HEK293 (cell line): Measurements from ENCODE around the gene DIO1.

Source experiments
- CTCF ChIP-seq: fragments of 450-650 bp; formaldehyde crosslinking; IDR thresholded peaks from 2 replicates; pipeline ENCODE4 v1.5.1; 2016; ENCODE audit warnings: missing biosample characterization, missing genetic modification characterization
- KLF10 ChIP-seq: fragments of 450-650 bp; IDR thresholded peaks from 2 replicates; pipeline ENCODE4 v1.5.1; 2018; ENCODE audit warnings: missing biosample characterization, mild to moderate bottlenecking, missing genetic modification characterization
- OSR2 ChIP-seq: fragments of 450-650 bp; formaldehyde crosslinking; IDR thresholded peaks from 2 replicates; pipeline ENCODE4 v1.5.1; 2016; ENCODE audit warnings: missing biosample characterization, missing genetic modification characterization
- REST ChIP-seq: fragments of 450-650 bp; formaldehyde crosslinking; IDR thresholded peaks from 2 replicates; pipeline ENCODE4 v1.5.1; 2016; ENCODE audit warnings: missing biosample characterization, missing genetic modification characterization
- ZBTB10 ChIP-seq: fragments of 450-650 bp; formaldehyde crosslinking; IDR thresholded peaks from 2 replicates; pipeline ENCODE4 v1.5.1; 2016; ENCODE audit warnings: missing biosample characterization, missing genetic modification characterization
- ZNF274 ChIP-seq, 2 experiments: fragments of 200-500 bp in 1 of 2; fragments of 450-650 bp in 1 of 2; sonication (Bioruptor generic) in 1 of 2; formaldehyde crosslinking in 1 of 2; IDR thresholded peaks; 2 replicates each; pipeline versions ENCODE4 v1.5.1 to v1.6.1; 2014 to 2016; ENCODE audit warnings: borderline replicate concordance in 1 of 2, inconsistent platforms in 1 of 2, low read length in 1 of 2, missing biosample characterization in 1 of 2, missing genetic modification characterization in 1 of 2
- ZNF600 ChIP-seq: fragments of 450-650 bp; formaldehyde crosslinking; IDR thresholded peaks from 2 replicates; pipeline ENCODE4 v1.5.1; 2016; ENCODE audit warnings: missing biosample characterization, missing genetic modification characterization
- ZNF670 ChIP-seq: fragments of 450-650 bp; formaldehyde crosslinking; IDR thresholded peaks from 2 replicates; pipeline ENCODE4 v1.5.1; 2016; ENCODE audit warnings: missing biosample characterization, missing genetic modification characterization, low read depth

GRCh38 chr1:53943490-53944043, 49.6 kb downstream of the DIO1 start:
- no peak for TF ChIP-seq CTCF (tag by site-specific recombination)
- no peak for TF ChIP-seq OSR2 (tag by site-specific recombination)
- no peak for TF ChIP-seq REST
- no peak for TF ChIP-seq ZNF600
- TF ChIP-seq ZNF670 (tag by site-specific recombination), result no peak
- no peak for TF ChIP-seq KLF10 (tag by site-specific recombination)
- no peak for TF ChIP-seq ZNF274 (IDR thresholded peaks at IDR 0.05; ENCODE audit: low read length)
- no peak for TF ChIP-seq ZNF274 (tag by site-specific recombination; IDR thresholded peaks at IDR 0.05; ENCODE audit: borderline replicate concordance)
- TF ChIP-seq ZBTB10, result no peak
